Measurements from ENCODE around the gene ZNF292.

- TF ChIP-seq POLR2A (IDR thresholded peaks at IDR 0.05; ENCODE audit: low read depth, low read length): no peak
- TF ChIP-seq EZH2 (IDR thresholded peaks at IDR 0.05; ENCODE audit: borderline replicate concordance, low read depth, low read length, severe bottlenecking): no peak
- TF ChIP-seq POLR2AphosphoS5 (IDR thresholded peaks at IDR 0.05; ENCODE audit: insufficient read depth, low read depth, low read length): no peak
These were observed 16.1 kb upstream of the ZNF292 start for GRCh38 chr6:87139236-87139635.
